Spleen (tissue), 3 donors: ENCODE measurements around the gene EPYC.

Source experiments
- POLR2A ChIP-seq, 3 donors: fragments of 450-650 bp; IDR thresholded peaks; one replicate each; pipeline ENCODE4 v1.5.1; 2017; ENCODE audit warnings: antibody characterized with exemption in 3 of 3, mild to moderate bottlenecking in 1 of 3
- POLR2AphosphoS5 ChIP-seq, 3 donors: sonication (generic); formaldehyde crosslinking; IDR thresholded peaks; one replicate each; pipeline ENCODE4 v1.5.1; 2017; ENCODE audit warnings: antibody characterized with exemption in 3 of 3

DNA sequence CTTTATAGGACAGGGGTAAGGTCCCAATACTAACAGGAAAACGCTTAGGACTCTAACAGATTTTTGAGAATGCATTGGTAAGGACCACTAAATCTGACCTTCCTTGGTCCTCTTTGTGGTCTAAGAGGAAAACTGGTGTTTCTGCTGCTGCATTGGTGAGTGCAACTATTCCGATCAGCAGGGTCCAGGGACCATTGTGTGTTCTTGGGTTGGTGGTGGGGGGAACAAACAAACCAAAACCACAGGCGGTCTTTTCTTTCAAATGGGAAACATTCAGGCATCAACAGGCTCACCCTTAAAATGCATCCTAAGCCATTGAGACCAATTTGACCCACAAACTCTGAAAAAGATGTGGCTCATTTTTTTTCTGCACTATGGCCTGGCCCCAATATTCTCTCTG is 20.7 kb downstream of the EPYC start:
- TF ChIP-seq POLR2AphosphoS5 (IDR thresholded peaks at IDR 0.05) (no peak), POLR2A (IDR thresholded peaks at IDR 0.05) (no peak)
